C4-2B (cell line): Measurements from ENCODE around the gene MST1.

Source experiments
- ZFX ChIP-seq: fragments of 450-650 bp; IDR thresholded peaks from 2 replicates; pipeline ENCODE4 v1.6.1; 2017
- TF ChIP-seq, protein P1 (sequence below): fragments of 450-650 bp; conservative IDR thresholded peaks from 2 replicates; pipeline ENCODE4 v1.5.1; 2017; ENCODE audit warnings: mild to moderate bottlenecking

DNA sequence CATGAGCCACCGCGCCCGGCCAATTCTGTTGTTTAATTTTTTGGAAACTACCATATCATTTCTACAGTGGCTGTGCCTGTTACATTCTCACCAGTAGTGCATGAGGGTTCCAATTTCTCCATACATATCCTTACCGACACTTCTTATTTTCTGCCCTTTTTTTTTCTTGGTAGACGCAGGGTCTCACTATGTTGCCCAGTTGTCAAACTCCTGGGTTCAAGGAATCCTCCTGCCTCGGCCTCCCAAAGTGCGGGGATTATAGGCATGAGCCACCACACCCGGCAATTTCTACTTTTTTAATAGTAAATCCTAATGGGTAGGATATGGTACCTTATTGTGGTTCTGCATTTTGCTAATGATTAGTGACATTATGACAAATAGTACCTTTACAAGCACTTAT, 20.6 kb upstream of the MST1 start:
- TF ChIP-seq, protein P1, sequence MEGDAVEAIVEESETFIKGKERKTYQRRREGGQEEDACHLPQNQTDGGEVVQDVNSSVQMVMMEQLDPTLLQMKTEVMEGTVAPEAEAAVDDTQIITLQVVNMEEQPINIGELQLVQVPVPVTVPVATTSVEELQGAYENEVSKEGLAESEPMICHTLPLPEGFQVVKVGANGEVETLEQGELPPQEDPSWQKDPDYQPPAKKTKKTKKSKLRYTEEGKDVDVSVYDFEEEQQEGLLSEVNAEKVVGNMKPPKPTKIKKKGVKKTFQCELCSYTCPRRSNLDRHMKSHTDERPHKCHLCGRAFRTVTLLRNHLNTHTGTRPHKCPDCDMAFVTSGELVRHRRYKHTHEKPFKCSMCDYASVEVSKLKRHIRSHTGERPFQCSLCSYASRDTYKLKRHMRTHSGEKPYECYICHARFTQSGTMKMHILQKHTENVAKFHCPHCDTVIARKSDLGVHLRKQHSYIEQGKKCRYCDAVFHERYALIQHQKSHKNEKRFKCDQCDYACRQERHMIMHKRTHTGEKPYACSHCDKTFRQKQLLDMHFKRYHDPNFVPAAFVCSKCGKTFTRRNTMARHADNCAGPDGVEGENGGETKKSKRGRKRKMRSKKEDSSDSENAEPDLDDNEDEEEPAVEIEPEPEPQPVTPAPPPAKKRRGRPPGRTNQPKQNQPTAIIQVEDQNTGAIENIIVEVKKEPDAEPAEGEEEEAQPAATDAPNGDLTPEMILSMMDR: no peak
- no peak for TF ChIP-seq ZFX
